Raji (cell line): ENCODE data around the gene TAL2.

Source experiments
- POLR2A ChIP-seq: IDR thresholded peaks from 2 replicates; pipeline ENCODE4 v1.6.1; 2011; ENCODE audit warnings: low read depth, low read length, control low read depth; ENCODE audit not compliant: insufficient read depth

Gene TAL2

GRCh38 chr9:105662184-105663104, at the start of gene TAL2:
TSS of gene TAL2 (plus strand) at chr9:105662457. CDS start at chr9:105662497, 40 bp downstream.
- TF ChIP-seq POLR2A: no peak

GRCh38 chr9:105621001-105621400, 41.3 kb upstream of the TAL2 start:
- TF ChIP-seq POLR2A: no peak

- TF ChIP-seq POLR2A: no peak
Observed at GRCh38 chr9:105625088-105625487, 37.2 kb upstream of the TAL2 start.

- no peak for TF ChIP-seq POLR2A
Observed at GRCh38 chr9:105632807-105633206, 29.4 kb upstream of the TAL2 start.

GRCh38 chr9:105633411-105633810, 28.8 kb upstream of the TAL2 start:
- no peak for TF ChIP-seq POLR2A

GRCh38 chr9:105636331-105636730, 25.9 kb upstream of the TAL2 start:
- no peak for TF ChIP-seq POLR2A

- no peak for TF ChIP-seq POLR2A
Observed at GRCh38 chr9:105637787-105638395, 24.4 kb upstream of the TAL2 start.

GRCh38 chr9:105639936-105640335, 22.3 kb upstream of the TAL2 start:
- no peak for TF ChIP-seq POLR2A

- no peak for TF ChIP-seq POLR2A
Observed at GRCh38 chr9:105643795-105644194, 18.5 kb upstream of the TAL2 start.

GRCh38 chr9:105646879-105647594, 15.2 kb upstream of the TAL2 start:
- no peak for TF ChIP-seq POLR2A

- no peak for TF ChIP-seq POLR2A
Observed at GRCh38 chr9:105647595-105648349, 14.5 kb upstream of the TAL2 start.

- TF ChIP-seq POLR2A: no peak
Observed at GRCh38 chr9:105651806-105652205, 10.5 kb upstream of the TAL2 start.

- TF ChIP-seq POLR2A: no peak
Observed at GRCh38 chr9:105656131-105656921, 5.9 kb upstream of the TAL2 start.

GRCh38 chr9:105658351-105658750, 3.9 kb upstream of the TAL2 start:
- TF ChIP-seq POLR2A: no peak
